ENCODE results near the gene PICALM.

DNA sequence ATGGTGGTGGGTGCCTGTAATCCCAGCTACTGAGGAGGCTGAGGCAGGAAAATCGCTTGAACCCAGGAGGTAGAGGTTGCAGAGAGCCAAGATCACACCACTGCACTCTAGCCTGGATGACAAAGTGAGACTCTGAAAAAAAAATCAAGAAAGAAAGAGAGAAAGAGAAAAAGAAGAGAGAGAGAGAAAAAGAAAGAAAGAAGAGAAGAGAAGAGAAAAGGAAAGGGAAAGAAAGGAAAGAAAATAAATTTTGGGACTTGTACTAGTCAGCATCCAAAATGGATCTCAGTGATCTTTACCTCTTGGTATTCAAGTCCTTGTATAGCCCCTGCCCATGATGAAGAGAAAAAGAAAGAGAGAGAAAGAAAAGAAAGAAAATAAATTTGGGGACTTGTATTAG lies 22.2 kb upstream of the PICALM start:
- TF ChIP-seq, protein P1, sequence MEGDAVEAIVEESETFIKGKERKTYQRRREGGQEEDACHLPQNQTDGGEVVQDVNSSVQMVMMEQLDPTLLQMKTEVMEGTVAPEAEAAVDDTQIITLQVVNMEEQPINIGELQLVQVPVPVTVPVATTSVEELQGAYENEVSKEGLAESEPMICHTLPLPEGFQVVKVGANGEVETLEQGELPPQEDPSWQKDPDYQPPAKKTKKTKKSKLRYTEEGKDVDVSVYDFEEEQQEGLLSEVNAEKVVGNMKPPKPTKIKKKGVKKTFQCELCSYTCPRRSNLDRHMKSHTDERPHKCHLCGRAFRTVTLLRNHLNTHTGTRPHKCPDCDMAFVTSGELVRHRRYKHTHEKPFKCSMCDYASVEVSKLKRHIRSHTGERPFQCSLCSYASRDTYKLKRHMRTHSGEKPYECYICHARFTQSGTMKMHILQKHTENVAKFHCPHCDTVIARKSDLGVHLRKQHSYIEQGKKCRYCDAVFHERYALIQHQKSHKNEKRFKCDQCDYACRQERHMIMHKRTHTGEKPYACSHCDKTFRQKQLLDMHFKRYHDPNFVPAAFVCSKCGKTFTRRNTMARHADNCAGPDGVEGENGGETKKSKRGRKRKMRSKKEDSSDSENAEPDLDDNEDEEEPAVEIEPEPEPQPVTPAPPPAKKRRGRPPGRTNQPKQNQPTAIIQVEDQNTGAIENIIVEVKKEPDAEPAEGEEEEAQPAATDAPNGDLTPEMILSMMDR (IDR thresholded peaks at IDR 0.05) = no peak
- TF ChIP-seq POLR2A (IDR thresholded peaks at IDR 0.05) = no peak
